ENCODE data around the gene ELL2.

The ELL2 gene

DNA sequence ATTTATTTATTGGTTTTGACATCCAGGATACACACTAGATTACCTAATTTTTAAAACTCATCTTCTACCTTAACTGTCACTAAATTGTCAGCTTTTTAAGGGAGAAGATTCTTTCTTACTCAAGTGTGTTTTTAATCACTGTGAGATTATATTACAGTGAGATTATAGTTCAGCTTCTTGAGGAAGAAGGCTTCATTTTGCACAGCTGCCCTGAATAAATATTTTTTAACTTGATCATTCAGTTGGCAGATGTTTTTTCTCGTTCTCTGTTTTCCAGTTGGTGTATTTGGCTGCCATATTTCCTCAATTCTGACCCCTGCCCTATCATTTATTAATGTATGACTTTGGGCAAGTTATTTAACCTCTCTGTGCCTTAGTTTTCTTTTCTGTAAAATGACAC, 15.0 kb upstream of the ELL2 start:
- no peak for DNase-seq

DNA sequence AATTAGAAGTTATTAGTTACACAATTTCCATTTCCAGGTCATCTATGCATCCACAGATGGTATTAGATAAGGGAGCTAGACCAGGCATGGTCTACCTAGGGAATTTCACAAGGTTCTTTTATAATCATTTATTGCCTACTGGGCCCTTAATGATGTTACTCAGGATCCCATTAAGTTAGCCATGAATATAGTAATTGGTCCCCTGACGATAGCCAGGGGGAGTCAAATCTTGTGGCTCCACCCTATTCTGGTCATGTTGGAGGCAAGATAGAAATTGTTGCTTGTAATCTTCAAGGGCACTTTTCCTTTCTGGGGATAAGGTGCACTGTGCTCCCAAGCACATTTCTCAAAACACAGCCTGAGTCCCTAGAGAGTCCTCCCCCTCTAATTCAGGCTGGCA, 14.1 kb upstream of the ELL2 start:
- no peak for DNase-seq

DNA sequence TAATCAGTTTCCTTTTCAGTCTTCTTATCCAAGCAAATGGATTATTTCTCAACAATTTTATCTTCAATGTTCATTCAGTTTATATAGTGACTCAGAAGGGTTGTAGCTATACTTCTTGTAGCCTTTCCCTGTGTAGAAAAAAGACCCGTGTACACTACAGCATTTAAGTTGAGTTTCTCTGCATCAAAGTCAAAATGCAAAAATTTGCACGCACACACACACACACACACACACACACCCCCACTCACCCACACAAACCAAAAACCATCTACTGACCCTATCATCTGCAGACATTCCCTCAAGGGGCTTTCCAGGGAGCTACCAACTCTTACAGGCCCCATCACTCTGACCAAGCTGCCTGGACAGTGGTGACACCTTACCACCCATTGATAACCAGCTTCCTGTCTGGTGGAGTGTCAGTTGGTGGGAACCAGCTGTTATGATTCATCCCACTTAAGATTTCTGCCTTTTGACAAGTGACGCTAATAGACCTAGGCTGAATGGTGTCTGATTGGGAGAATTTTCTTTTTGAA, 12.2 kb upstream of the ELL2 start:
- DNase-seq: no peak

DNA sequence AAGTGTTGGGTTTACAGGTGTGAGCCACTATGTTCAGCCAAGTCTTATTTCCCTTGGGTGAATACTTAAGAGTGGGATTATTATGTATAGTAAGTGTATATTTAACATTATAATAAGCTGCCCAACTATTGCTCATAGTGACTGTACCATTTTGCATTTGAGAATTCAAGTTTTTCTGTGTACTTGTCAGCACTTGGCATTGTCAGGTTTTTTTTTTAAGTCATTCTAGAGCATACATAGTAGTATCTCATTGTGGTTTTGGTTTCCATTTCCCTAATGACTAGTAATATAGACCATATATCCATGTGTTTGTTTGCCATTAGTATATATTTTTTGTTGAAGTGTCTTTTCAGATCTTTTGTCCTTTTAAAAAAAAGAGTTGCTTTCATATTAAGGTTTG, 10.5 kb upstream of the ELL2 start:
- DNase-seq: no peak

DNA sequence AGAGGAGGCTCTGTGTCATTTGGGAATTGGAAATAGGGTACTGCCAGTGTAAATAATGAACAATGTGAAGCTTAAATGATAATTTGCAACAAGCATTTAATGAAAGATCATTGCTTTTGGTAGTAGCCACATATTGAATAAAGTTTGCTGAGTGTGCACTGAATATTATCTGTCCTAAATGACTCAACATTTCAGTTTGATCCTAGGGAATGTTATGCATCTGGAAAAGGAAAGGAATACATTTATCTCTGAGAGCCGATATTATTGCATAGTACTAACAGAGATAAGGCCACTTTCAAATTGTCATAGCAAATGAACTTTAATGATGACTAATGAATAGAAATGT, 8.7 kb upstream of the ELL2 start:
- no peak for DNase-seq

DNA sequence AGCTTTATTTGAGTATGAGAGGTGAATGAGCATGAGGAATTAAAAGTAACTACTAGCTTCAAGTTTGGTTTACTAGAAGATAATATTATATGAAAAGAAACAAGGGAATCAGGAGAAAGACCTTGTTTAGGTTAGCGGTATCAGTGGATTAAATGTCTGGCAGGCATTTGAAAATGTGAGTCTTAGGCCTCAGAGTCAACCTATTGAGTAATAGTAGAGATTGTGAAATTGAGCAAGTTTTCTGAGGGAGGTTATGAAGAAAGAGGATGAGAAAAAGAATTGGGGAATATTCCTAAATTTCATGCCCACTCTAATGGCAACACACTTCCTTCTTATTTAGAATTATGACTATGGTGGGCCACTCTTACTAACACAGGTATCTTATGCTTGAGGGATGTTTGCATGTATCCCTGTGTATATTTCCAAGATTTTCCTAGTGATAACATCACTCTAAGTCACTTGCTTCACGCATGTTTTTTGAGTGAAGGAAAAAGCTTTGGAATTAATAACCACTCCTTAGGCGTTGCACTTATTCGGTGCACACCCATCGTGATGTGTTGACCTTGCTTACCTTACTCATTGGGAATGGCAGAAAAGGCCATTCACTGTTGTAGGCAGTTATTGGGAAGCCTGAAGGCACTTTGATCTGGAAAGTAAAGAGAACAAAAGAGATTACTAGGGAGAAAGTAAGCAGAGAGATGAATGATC, 8.2 kb upstream of the ELL2 start:
- DNase-seq: no peak

DNA sequence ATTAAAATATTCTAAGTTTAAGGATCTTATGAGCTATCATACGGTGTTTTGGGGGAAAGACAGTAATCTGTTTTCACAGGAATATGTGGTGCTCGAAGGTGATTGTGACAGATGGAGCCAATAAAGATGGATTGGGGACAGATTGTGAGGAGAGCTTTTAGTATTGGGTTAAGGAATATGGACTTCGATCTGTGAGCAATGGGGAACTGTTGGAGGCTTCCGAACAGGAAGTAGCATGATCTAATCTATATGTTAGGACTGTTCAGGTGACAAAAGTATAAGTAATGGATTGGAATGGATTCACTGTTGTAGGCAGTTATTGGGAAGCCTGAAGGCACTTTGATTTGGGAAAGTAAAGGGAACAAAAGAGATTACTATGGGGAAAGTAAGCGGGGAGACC, 7.4 kb upstream of the ELL2 start:
- no peak for DNase-seq

DNA sequence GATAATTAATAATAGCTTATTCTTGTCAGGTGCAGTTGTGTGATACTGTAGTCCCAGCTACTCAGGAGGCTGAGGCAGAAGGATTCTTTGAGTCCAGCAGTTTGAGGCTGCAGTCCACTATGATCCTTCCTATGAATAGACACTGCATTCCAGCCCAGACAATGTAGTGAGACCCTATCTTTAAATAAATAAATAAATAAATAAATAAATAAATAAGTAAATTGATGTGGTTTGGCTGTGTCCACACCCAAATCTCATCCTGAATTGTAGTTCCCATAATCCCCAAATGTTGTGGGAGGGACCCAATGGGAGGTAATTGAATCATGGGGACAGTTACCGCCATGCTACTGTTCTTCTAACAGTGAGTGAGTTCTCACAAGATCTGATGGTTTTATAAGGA, 5.6 kb upstream of the ELL2 start:
- no peak for DNase-seq

DNA sequence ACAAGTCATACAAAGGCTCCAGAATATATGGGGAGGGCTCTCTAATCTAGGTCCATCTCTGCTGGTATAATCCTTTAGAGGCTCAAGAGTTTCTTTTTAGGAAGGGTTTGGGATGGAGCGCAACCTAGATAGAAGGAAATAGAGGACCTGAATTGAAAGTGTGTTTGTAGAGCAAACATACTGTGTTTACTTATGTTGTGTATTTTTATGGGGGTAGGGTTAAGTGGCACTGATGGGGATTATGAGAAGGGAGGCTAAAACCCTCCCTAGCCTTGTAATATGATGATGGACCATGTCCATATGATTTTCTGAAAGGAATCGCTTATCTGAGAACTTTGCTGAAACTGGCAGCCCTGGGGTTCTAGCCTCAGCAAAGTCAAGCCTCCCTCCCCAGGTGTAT, 4.4 kb upstream of the ELL2 start:
- DNase-seq: peak; percentile 44

DNA sequence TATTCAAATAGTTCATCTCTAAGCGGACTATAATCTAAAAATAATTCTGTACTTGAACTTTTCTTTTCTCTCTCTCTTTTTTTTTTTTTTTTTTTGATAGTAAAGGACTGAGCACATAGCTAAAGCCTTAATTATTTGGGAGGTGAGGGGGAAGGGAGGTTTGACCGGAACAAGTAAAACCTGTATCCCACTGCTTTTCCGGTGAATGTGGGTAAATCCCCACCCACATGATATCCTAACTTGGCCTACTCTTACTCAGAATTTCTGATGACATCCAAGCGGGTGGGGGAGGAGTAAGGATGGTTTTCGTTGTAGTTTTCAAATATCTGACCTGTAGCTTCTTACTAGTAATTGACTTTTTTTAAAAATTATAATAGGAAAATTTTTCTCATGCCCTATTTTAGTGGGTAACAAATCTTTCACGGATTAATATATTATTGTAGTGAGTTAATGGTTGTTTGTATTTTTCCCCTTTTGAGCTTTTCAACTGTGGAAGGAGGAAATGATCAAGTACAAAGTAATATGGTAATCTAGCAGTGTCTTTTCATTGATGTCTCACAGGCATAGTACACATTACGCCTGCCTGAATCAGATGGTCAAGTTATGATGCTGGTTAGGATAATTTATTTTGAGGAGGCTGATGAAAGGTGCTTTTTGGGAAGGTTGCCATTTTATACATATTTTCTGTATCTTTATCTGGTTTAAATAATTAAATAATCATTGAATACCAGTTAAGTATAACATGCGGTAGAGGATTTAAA, 2.2 kb upstream of the ELL2 start:
- DNase-seq: no peak

DNA sequence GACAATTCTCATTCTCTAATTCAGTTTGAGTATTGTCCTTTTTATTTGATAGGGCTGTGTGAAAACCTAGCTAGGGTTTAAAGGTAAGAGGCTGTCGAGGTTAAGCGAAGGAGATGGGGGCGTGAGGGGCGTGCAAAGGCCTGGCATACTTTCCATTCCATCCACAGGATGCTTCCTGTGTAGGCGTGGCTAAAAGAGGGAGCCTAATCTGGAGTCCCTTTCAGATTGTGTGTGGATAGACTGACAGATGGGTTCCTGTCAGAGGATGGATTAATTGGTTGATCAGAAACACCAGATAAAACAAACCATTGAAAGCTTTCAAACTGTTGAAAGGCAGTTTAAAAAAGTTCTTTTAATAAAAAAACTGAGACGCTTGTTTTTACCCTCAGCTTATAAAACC, 1.1 kb upstream of the ELL2 start:
- no peak for DNase-seq

DNA sequence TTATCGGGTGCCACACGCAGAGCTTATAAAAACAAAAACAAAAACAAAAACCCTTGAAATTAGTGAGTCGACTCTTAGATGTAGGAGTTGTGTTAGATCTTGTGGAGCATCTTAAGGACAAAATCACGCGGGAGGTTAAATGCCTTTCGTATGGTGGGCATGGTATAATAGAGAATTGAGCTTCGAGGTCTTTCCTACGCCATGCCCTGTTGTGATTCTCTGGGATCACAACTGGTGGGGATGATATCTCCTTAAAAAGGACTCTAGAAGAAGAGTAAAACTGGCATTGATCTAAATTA, 773 bp upstream of the ELL2 start:
- no peak for DNase-seq

DNA sequence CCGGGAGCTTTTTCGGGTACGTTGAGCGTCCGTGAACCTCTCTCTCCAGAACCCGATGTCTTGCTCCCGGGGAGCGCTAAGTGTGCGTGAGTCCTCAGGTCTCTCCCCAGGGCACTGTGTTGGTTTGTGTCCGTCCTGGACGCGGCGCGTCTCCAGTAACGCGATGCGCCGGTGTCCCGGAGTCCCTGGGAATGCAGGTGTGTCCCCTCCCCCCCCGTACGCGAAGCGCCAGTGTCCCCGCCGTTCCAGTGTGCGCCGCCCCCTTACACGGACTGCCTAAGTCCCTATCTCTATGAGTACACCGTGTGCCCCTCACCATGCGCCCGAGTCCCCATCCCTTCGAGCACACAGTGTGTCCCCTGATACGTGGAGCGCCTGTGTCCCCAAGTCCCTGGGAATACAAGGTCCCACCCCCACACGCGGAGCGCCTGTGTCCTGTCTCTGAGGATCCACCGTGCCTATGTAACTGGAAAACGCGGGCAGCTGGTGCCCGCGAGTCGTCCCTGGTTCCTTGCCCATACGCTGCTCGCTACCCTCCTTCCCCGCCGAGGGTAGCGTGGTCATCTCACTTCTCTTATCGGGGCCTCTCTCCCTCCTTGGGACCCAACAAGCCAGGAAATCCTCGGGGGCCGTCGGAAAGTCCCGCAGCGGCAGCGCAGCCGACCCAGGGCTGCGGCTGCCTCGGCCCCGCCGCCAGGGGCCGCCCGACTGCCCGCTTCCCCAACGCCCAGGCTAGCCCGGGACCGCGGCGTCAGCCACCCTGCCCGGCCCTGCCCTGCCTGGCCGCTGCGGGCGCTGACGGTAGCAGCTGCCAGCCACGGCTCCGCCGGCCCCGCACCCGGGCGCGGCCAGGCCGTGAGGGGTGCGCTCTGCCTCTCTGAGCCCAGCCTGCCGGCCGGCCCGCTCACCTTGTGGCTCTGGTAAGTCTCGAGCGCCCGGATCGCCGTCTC, 709 bp downstream of the ELL2 start:
- DNase-seq: peak; percentile 36

DNA sequence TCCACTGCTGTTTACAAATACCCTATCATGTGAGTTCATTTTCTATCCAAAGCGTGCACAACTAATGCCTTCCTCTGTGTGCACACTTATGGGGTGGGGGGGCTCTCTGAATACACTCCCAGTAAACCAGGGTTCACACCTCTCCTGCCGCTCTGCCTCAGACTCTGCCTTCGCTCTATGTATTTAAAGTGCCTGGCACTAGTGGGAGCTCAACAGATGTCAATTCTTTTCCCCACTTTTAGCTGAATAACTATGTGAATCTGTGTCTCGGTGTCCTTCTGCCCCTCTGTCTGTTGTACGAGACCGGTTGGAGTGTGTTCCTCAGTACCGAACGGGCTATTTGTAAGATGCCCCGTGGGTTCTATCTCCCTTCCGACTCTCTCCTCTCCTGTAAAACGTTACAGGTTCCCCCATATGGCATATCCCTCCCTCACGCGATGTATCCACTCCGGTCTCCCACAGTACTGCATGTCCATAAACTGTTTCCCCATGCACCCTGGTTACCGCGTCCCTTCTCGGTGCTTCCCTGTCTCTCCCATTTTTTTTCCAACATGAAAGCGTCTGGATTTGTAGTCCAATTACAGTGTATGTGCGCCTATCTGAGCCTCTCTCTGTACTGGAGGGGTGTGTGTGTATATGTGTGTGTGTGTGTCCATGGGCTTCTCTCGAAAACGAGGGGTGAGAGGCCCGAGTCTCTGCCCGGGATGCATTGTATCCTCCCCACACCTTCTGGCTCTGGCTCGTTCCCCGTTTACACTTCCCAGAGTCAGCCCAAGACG, 1.6 kb downstream of the ELL2 start:
- DNase-seq: no peak

DNA sequence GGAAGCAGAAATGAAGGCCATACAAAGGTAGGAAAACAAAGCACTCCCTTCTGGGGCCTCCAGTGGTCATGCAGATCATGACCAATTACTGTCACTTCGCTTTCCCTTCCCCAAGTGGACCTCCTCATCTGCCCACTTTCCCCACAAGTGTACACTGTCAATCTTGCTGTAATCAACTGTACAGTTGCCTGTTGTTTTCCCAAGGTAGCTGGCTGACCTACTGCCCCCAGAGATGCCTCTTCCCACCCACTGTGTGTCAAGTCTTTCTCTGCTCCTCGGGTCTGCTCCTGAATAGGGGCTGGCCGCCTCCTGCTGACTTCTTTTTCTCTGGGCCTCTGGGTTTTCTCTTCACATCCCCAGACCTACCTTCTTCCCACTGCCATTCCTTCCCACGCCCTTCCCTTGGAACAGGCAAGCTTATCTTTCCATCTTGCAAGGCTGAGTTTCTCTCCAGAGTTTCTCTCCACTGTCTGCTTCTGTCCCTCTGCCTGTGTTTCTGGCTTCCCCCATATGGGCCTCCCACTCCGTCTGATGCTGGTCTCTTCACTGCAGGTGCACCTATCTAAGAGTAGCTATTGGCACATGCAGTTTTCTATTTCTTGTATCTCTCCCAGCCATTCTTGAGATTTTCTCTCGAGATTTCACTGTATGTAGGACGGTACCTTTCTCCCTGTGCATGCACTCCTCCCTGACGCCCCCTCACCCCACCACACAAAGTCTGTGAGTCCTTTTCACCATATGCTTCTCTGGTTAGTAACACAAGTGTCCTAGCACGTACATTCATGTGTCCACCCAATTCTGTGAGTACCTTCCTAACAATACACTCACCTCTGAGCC, 2.4 kb downstream of the ELL2 start:
- DNase-seq: no peak

DNA sequence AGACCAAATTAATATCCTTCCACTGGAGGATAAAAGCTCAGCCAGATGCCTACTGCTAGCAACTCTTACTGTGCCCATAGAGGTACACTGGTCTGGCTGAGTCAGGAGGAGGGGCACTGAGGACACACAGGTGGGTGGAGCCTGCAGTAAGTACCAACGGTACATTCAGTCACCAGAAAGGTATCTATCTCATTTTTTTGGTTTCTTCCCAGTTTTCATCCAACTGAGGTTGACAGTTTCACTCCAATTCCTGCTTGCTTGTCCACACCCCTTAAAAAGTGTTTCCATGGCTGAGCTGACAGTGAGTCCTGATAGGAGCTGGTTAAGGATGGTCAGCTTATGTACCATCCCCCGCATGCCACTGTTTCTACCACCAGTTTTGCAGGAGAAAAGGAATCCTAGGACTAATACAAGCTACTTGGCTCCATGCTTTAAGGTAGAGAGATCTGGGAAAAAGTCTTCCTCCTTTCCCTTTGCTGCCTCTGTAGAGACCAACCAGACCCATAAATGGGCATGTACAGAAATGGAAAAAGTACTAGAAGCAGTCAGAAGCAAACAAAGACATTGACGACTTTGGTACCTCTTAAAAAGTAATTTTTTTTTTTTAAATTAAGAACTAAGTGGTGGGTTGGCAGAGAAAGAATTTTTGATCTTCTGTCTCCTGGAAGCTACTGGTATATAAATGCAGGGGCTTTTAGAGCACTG, 3.2 kb downstream of the ELL2 start:
- no peak for DNase-seq

DNA sequence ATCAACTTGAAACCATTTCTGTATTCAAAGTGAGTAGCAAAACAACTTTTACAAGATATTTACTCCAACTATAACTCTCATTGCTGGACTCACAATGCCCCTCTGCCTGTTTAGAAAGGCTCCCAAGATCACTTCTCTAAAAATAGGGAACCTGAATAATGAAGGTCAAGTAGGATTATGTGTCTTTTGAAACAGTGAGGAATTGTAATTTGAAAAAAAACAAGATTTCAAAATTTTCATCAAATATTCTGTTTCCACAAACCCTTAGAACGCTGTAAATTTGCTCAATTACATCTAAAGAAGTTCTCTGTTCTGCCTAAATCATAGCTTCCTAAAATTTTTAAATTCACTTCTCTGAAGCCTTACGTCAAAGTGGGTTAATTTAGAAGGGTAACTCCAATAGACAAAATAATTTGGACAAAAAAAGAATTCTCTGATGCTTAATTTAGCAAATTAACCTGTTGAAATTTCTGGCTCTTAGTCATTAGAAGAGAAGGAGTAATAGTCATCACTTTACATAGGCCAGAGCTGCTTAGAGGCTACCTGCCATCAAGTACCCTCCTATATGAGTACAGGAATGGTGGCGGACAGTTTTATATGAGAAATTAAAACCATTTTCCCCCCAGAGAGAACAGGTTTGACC, 4.0 kb downstream of the ELL2 start:
- DNase-seq: no peak

DNA sequence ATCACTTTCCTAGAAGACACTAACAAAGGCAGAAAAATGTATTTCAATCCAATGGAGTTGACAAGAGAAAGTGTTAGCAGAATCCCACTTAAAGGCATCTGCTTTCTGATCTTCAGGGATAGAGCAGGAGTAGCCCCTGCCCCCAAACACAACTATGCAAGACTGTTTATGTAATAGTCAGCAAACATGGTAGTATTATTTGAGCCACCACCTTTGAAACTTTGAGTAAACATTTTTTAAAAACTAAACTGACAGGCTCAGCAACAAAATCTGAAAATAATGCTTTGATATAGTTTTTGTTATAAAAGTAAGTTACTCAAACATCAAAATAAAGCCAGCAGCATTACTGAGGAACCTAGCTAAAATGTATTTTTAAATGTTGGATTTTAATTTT, 4.8 kb downstream of the ELL2 start:
- DNase-seq: no peak

DNA sequence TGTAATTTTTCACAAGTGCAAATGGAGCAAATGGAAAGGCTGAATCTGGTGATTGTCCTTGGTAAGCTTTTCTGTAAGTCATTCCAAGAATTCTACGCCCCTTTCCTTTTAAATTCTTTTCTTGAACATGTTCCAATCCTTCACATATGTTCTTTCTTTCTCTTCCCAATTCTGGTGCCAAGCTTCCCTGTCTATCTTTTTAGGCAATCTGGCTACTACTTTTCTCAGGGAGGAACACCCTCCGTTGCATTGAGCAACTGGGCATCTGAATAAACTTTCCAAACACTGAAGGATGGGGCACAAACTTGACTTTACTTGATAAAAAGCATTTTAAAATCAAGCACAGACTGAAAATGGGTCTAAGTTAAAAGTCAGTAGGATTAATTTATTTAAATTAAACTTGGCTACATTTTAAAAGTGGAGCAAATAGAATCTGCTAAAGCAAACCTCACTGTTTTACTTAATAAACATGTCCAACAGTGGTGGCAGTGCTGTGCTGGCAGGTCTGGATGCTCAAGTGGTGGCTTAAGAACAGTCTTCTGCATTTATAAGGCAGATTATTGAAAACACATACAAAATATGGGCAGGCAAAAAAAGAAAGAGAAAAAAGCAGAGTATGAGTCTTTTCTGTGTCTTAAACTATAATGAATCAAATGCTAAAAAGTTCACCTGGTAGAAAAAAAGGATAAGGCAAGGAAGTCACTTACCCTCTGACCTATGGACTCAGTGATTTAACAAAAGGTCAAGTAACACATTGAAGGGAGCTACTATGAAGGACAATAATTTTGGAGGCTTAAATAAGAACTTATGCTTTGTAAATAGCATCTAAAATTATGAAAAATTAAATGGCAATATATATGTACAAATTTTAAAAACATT, 5.4 kb downstream of the ELL2 start:
- DNase-seq: no peak

DNA sequence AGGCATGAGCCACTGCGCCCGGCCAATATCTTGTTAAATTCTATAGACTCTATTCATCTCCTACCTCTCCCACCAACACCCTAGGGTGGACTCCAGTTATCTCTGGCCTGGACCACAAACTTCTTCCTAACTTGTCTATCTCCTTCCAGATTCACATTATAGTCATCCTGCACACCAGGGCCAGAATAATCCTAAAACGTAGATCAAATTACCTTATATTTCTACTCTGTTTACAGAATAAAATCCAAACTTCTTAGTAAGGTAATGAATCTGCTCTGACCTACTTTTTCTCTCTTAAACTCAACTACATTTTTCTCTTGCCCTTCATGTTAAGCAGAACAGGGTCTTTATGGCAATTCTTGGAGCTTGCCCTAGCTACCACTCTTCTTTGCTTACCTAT, 6.9 kb downstream of the ELL2 start:
- no peak for DNase-seq
